Measurements from ENCODE around the gene TAS1R1. TPM values are rescaled to one million over a fixed set of nuclear protein-coding genes. Genes with fewer than 3 reads are reported as not detected.

TAS1R1 gene
- total and polyA plus RNA-seq, 2 experiments from 2014 or later: not detected

DNA sequence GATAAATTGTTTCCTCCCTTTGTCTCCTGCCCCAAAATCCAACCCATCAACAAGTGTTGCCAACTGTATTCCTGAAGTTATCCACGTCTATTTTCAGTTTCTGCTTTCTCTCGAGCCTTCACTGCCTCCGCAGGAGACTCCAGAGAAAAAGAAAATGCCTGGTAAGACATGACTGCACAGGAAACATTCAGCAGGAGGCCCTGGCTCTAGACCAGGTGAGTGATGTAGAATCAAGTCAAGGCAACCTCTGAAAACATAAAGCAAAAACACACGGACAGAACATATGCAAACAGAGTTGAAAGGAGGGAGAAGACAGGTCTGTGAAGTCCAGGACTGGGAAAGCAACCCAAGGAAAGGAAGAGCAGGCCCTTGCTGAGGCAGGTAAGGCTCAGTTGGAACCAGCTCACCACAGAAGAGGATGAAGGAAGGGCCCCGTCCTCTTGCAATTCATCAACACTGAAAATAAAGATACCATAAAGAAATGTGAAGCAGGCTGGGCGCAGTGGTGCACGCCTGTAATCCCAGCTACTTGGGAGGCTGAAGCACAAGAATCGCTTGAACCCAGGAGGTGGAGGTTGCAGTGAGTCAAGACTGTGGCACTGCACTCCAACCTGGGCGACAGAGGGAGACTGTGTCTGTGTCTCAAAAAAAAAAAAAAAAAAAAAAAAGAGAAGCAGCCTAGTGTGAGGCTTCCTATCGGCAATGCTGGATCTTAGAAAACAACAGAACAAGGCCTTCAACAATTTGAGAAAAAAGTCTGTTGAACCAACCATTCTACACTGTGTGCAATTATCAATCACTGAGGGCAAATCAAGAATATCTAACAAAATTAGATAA, 9.6 kb upstream of the TAS1R1 start:
- H2AFZ ChIP-seq: no peak overlapping the region
- no peaks in the 10 kb centered on the region for H3K4me1 ChIP-seq (ENCODE audit: insufficient read depth)
- no peaks in the 10 kb centered on the region for H3K27me3 ChIP-seq
- no peaks in the 10 kb centered on the region for H3K79me2 ChIP-seq
- H3K36me3 ChIP-seq (replicated peaks; ENCODE audit: insufficient read depth, low read depth): no peaks in the 10 kb centered on the region
- H3K4me2 ChIP-seq: no peak overlapping the region
- no peak for TF ChIP-seq EZH2phosphoT487 (IDR thresholded peaks at IDR 0.05; ENCODE audit: low read depth, severe bottlenecking, unreplicated experiment)
- TF ChIP-seq, protein P1, sequence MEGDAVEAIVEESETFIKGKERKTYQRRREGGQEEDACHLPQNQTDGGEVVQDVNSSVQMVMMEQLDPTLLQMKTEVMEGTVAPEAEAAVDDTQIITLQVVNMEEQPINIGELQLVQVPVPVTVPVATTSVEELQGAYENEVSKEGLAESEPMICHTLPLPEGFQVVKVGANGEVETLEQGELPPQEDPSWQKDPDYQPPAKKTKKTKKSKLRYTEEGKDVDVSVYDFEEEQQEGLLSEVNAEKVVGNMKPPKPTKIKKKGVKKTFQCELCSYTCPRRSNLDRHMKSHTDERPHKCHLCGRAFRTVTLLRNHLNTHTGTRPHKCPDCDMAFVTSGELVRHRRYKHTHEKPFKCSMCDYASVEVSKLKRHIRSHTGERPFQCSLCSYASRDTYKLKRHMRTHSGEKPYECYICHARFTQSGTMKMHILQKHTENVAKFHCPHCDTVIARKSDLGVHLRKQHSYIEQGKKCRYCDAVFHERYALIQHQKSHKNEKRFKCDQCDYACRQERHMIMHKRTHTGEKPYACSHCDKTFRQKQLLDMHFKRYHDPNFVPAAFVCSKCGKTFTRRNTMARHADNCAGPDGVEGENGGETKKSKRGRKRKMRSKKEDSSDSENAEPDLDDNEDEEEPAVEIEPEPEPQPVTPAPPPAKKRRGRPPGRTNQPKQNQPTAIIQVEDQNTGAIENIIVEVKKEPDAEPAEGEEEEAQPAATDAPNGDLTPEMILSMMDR (IDR thresholded peaks at IDR 0.05; ENCODE audit: poor library complexity): no peak
- TF ChIP-seq EZH2 (IDR thresholded peaks at IDR 0.05; ENCODE audit: borderline replicate concordance): no peak
- no peak for DNase-seq (ENCODE audit: low spot score)
- H3K9me2 ChIP-seq (replicated peaks; ENCODE audit: insufficient read depth): no peaks in the 10 kb centered on the region
- no peak overlapping the region for H3K27ac ChIP-seq
- H4K20me1 ChIP-seq (ENCODE audit: insufficient read depth, poor library complexity, severe bottlenecking): no peaks in the 10 kb centered on the region
- H3K9me3 ChIP-seq (ENCODE audit: low read depth): no peaks in the 10 kb centered on the region
- no peak overlapping the region for H3K4me3 ChIP-seq
- 79% methylated on average over 10 of the region's 10 CpGs for WGBS (ENCODE audit: low lambda C conversion rate, missing lambda C conversion rate)

DNA sequence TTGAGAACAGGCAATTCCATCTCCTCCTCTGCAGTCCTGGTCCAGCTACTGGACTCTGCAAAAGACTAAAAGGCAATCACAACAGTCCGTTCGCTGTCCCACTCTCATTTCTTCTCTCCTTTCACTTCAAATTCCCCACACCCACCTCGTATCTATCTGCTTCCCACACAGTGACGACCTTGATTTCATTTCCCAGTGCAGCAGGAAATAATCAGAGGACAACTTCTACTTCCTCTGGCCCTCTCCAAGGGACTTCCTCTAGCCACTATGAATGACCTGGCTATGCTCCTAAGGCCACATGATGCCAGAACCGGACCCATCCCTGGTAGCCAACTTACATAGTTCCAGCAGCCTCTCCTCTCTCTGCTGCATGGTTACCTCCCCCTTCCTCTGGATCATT, 8.8 kb upstream of the TAS1R1 start:
- Histone ChIP-seq H3K79me2 (peaks cover 5% of the 10 kb centered on the region), H3K9me3 (ENCODE audit: low read depth) (no peaks in the 10 kb centered on the region), H3K36me3 (replicated peaks; ENCODE audit: insufficient read depth, low read depth) (no peaks in the 10 kb centered on the region), H3K4me3 (no peak overlapping the region), H3K4me1 (ENCODE audit: insufficient read depth) (no peaks in the 10 kb centered on the region), H3K4me2 (no peak overlapping the region), H2AFZ (no peak overlapping the region), H3K27me3 (no peaks in the 10 kb centered on the region), H3K9me2 (replicated peaks; ENCODE audit: insufficient read depth) (no peaks in the 10 kb centered on the region), H4K20me1 (ENCODE audit: insufficient read depth, poor library complexity, severe bottlenecking) (no peaks in the 10 kb centered on the region), H3K27ac (no peak overlapping the region)
- 90% methylated on average over 5 of the region's 5 CpGs for WGBS (ENCODE audit: low lambda C conversion rate, missing lambda C conversion rate)
- no peak for DNase-seq (ENCODE audit: low spot score)
- no peak for TF ChIP-seq EZH2 (IDR thresholded peaks at IDR 0.05; ENCODE audit: borderline replicate concordance)
- TF ChIP-seq, protein P1 (IDR thresholded peaks at IDR 0.05; ENCODE audit: poor library complexity): no peak

DNA sequence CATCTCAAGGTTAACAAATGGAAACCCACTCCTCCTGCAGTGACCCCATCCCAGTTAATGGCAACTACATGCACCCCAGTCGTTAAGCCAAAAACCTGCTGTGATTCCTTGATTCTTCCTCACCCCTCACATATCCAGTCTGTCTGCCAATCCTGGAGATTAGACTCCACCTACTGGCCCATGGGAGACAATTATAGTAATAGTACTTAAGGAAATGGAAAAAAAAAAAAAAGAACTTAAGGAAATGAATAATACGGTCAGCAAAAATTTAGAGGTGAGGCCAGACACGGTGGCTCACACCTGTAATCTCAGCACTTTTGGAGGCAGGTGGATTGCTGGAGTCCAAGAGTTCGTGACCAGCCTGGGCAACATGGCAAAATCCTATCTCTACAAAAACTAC, 7.8 kb upstream of the TAS1R1 start:
- WGBS (ENCODE audit: low lambda C conversion rate, missing lambda C conversion rate): 81% methylated on average over 4 of the region's 4 CpGs
- H3K4me1 ChIP-seq (ENCODE audit: insufficient read depth): no peaks in the 10 kb centered on the region
- H3K4me3 ChIP-seq: no peak overlapping the region
- H3K4me2 ChIP-seq: no peak overlapping the region
- peaks cover 8% of the 10 kb centered on the region for H3K79me2 ChIP-seq
- H3K27me3 ChIP-seq: no peaks in the 10 kb centered on the region
- no peaks in the 10 kb centered on the region for H4K20me1 ChIP-seq (ENCODE audit: insufficient read depth, poor library complexity, severe bottlenecking)
- no peak overlapping the region for H2AFZ ChIP-seq
- no peak overlapping the region for H3K27ac ChIP-seq
- DNase-seq (ENCODE audit: low spot score): no peak
- no peak for TF ChIP-seq EZH2 (IDR thresholded peaks at IDR 0.05; ENCODE audit: borderline replicate concordance)
- TF ChIP-seq EZH2phosphoT487 (IDR thresholded peaks at IDR 0.05; ENCODE audit: low read depth, severe bottlenecking, unreplicated experiment): no peak
- TF ChIP-seq, protein P1 (IDR thresholded peaks at IDR 0.05; ENCODE audit: poor library complexity): no peak
- no peaks in the 10 kb centered on the region for H3K9me2 ChIP-seq (replicated peaks; ENCODE audit: insufficient read depth)
- H3K36me3 ChIP-seq (replicated peaks; ENCODE audit: insufficient read depth, low read depth): no peaks in the 10 kb centered on the region
- no peaks in the 10 kb centered on the region for H3K9me3 ChIP-seq (ENCODE audit: low read depth)
